IMR-90 (cell line): Measurements from ENCODE around the gene HOXC12. TPM values are rescaled to one million over a fixed set of nuclear protein-coding genes. Genes with fewer than 3 reads are reported as not detected.
A peak's percentile ranks its signal among the peaks of the same experiment; 100 is the strongest.

Experiments
- ATAC-seq: fragments of 200-7000 bp; cut with Tn5 transposase; 2 replicates; pipeline ENCODE4 v1.9.1; 2020; ENCODE audit warnings: low read depth, mild to moderate bottlenecking, moderate library complexity
- BruUV-seq: library from RNA; stranded (reverse); fragments of 400-500 nt; replicated peaks from 2 replicates; lab custom pipeline; 2021; lab: Mats Ljungman, UMichigan
- CTCF ChIA-PET: fragments of 300-600 bp; formaldehyde crosslinking; extraction: SDS; loops from one replicate; lab custom pipeline; 2021; ENCODE audit warnings: antibody characterized with exemption; lab: Yijun Ruan, JAX
- POLR2A ChIA-PET: fragments of 300-600 bp; sonication (Branson Sonifier 250); formaldehyde crosslinking; loops from one replicate; lab custom pipeline; 2022; ENCODE audit warnings: antibody characterized with exemption; ENCODE audit not compliant: unreplicated experiment; lab: Charles Lee
- DNase-seq: peaks from one replicate; pipeline ENCODE4 v3.0.0; 2013
- H2AFZ ChIP-seq: replicated peaks from 2 replicates; pipeline ENCODE3; 2013; ENCODE audit warnings: low read length, mild to moderate bottlenecking; ENCODE audit not compliant: poor library complexity
- H2AK5ac ChIP-seq: 2 replicates; pipeline ENCODE4 v1.6.1; 2013; ENCODE audit warnings: low read depth, low read length, inconsistent platforms
- H2AK9ac ChIP-seq: replicated peaks from 2 replicates; pipeline ENCODE3; 2013; ENCODE audit warnings: mild to moderate bottlenecking, low read depth, low read length, moderate library complexity; ENCODE audit not compliant: poor library complexity
- H2BK120ac ChIP-seq: 2 replicates; pipeline ENCODE4 v1.6.1; 2013; ENCODE audit warnings: low read depth, low read length, inconsistent platforms
- H2BK15ac ChIP-seq: 3 replicates; pipeline ENCODE4 v1.6.1; 2013; ENCODE audit warnings: low read depth, low read length, inconsistent platforms
- H2BK20ac ChIP-seq: 2 replicates; pipeline ENCODE4 v1.6.1; 2013; ENCODE audit warnings: low read depth, mild to moderate bottlenecking, inconsistent platforms, low read length, moderate library complexity
- H2BK5ac ChIP-seq: 2 replicates; pipeline ENCODE4 v1.6.1; 2013; ENCODE audit warnings: mild to moderate bottlenecking, low read depth, low read length, inconsistent platforms; ENCODE audit not compliant: poor library complexity, severe bottlenecking
- H3K14ac ChIP-seq: replicated peaks from 2 replicates; pipeline ENCODE4 v1.6.1; 2013; ENCODE audit warnings: low read depth, low read length, inconsistent platforms
- H3K18ac ChIP-seq: 2 replicates; pipeline ENCODE4 v1.6.1; 2013; ENCODE audit warnings: low read depth, low read length, control low read depth
- H3K23ac ChIP-seq: 2 replicates; pipeline ENCODE4 v1.6.1; 2013; ENCODE audit warnings: low read depth, low read length, inconsistent platforms
- H3K27ac ChIP-seq: 2 replicates; pipeline ENCODE4 v1.5.1; 2013; ENCODE audit warnings: mild to moderate bottlenecking, control low read depth, low read length; ENCODE audit not compliant: insufficient read depth
- H3K27me3 ChIP-seq: 2 replicates; pipeline ENCODE4 v1.6.1; 2013; ENCODE audit warnings: low read length; ENCODE audit not compliant: control insufficient read depth, insufficient read depth
- H3K36me3 ChIP-seq: 2 replicates; pipeline ENCODE4 v1.6.1; 2013; ENCODE audit warnings: low read length, mixed read lengths; ENCODE audit not compliant: control insufficient read depth, insufficient read depth
- H3K4ac ChIP-seq: 2 replicates; pipeline ENCODE4 v1.6.1; 2013; ENCODE audit warnings: low read depth, low read length, inconsistent platforms
- H3K4me1 ChIP-seq: 2 replicates; pipeline ENCODE4 v1.6.1; 2013; ENCODE audit warnings: low read length, mixed read lengths; ENCODE audit not compliant: control insufficient read depth, insufficient read depth
- H3K4me2 ChIP-seq: 2 replicates; pipeline ENCODE4 v1.6.1; 2013; ENCODE audit warnings: low read depth, mild to moderate bottlenecking, control low read depth, low read length, moderate library complexity
- H3K4me3 ChIP-seq: 2 replicates; pipeline ENCODE4 v1.5.1; 2013; ENCODE audit warnings: low read depth, mild to moderate bottlenecking, control low read depth, low read length, moderate library complexity; ENCODE audit not compliant: insufficient read depth
- H3K56ac ChIP-seq: 2 replicates; pipeline ENCODE4 v1.6.1; 2013; ENCODE audit warnings: low read length, inconsistent platforms; ENCODE audit not compliant: insufficient read depth; ENCODE audit errors: extremely low read depth
- H3K79me1 ChIP-seq, 2 experiments: 2 replicates each; pipeline ENCODE4 v1.6.1; 2013; ENCODE audit warnings: low read length in 2 of 2, inconsistent platforms in 1 of 2, low read depth in 1 of 2
- H3K9ac ChIP-seq: 2 replicates; pipeline ENCODE4 v1.6.1; 2013; ENCODE audit warnings: low read depth, low read length, control low read depth
- H3K9me1 ChIP-seq: 2 replicates; pipeline ENCODE4 v1.6.1; 2013; ENCODE audit warnings: low read length, inconsistent platforms; ENCODE audit not compliant: insufficient read depth
- H3K9me3 ChIP-seq: 2 replicates; pipeline ENCODE4 v1.6.1; 2013; ENCODE audit warnings: low read length; ENCODE audit not compliant: control insufficient read depth, insufficient read depth
- H4K20me1 ChIP-seq: 2 replicates; pipeline ENCODE4 v1.6.1; 2013; ENCODE audit warnings: low read length, inconsistent platforms; ENCODE audit not compliant: insufficient read depth
- H4K5ac ChIP-seq: 2 replicates; pipeline ENCODE4 v1.6.1; 2013; ENCODE audit warnings: mild to moderate bottlenecking, low read depth, low read length, control low read depth
- H4K8ac ChIP-seq, 2 experiments: 2 replicates each; pipeline ENCODE4 v1.6.1; 2013; ENCODE audit warnings: low read depth in 2 of 2, low read length in 2 of 2, control low read depth in 1 of 2, inconsistent platforms in 1 of 2
- H4K91ac ChIP-seq: 2 replicates; pipeline ENCODE4 v1.6.1; 2013; ENCODE audit warnings: low read depth, low read length, inconsistent platforms; ENCODE audit not compliant: insufficient read depth
- BHLHE40 ChIP-seq: fragments of 150-350 bp; IDR thresholded peaks from 2 replicates; pipeline ENCODE4 v1.6.1; 2016; ENCODE audit warnings: mild to moderate bottlenecking, low read depth, low read length
- CEBPB ChIP-seq: IDR thresholded peaks from 2 replicates; pipeline ENCODE4 v1.6.1; 2012; ENCODE audit warnings: low read depth, low read length, improper control_type of control experiment
- CHD1 ChIP-seq: IDR thresholded peaks from 2 replicates; pipeline ENCODE4 v1.6.1; 2012; ENCODE audit warnings: low read depth, low read length, improper control_type of control experiment
- FOS ChIP-seq: fragments of 150-350 bp; IDR thresholded peaks from 2 replicates; pipeline ENCODE4 v1.6.1; 2016; ENCODE audit warnings: low read depth, low read length
- MAFK ChIP-seq: IDR thresholded peaks from 2 replicates; pipeline ENCODE4 v1.6.1; 2012; ENCODE audit warnings: low read depth, low read length, improper control_type of control experiment
- MAZ ChIP-seq: IDR thresholded peaks from 2 replicates; pipeline ENCODE4 v1.6.1; 2012; ENCODE audit warnings: low read depth, mild to moderate bottlenecking, low read length, improper control_type of control experiment, moderate library complexity, borderline replicate concordance
- MXI1 ChIP-seq: IDR thresholded peaks from 2 replicates; pipeline ENCODE4 v1.6.1; 2012; ENCODE audit warnings: low read depth, mild to moderate bottlenecking, low read length, moderate library complexity, borderline replicate concordance
- NFE2L2 ChIP-seq: fragments of 150-350 bp; IDR thresholded peaks from 2 replicates; pipeline ENCODE4 v1.6.1; 2016; ENCODE audit warnings: low read depth, mild to moderate bottlenecking, low read length
- POLR2A ChIP-seq: IDR thresholded peaks from 2 replicates; pipeline ENCODE4 v1.6.1; 2012; ENCODE audit warnings: mild to moderate bottlenecking, low read depth, low read length
- RAD21 ChIP-seq: IDR thresholded peaks from 2 replicates; pipeline ENCODE4 v1.6.1; 2012; ENCODE audit warnings: low read length, improper control_type of control experiment
- RCOR1 ChIP-seq: IDR thresholded peaks from 2 replicates; pipeline ENCODE4 v1.6.1; 2012; ENCODE audit warnings: mild to moderate bottlenecking, low read length, improper control_type of control experiment; ENCODE audit not compliant: insufficient replicate concordance
- RFX5 ChIP-seq: IDR thresholded peaks from 2 replicates; pipeline ENCODE4 v1.8.0; 2012; ENCODE audit warnings: low read depth, mild to moderate bottlenecking, low read length, moderate library complexity
- SMC3 ChIP-seq: fragments of 150-350 bp; IDR thresholded peaks from 2 replicates; pipeline ENCODE4 v1.6.1; 2016; ENCODE audit warnings: low read depth, mild to moderate bottlenecking, antibody characterized with exemption, low read length, moderate library complexity
- WGBS, 2 experiments: methylation state at CpG; one replicate each; pipeline versions ENCODE4 v1.1.5 to v1.1.7; 2013; ENCODE audit warnings: missing lambda C conversion rate in 2 of 2; ENCODE audit not compliant: insufficient read length in 1 of 2; ENCODE audit errors: extremely low coverage in 2 of 2; 5-methylcytosine and 5-hydroxymethylcytosine counted together
- dilution Hi-C: fragments of 300-500 bp; cut with HindIII; formaldehyde crosslinking; loops from one replicate; pipeline ENCODE4 v1.14.3; 2018; ENCODE audit warnings: low sequenced_read_pairs; ENCODE audit not compliant: unreplicated experiment
- in situ Hi-C: fragments of 300-500 bp; cut with MboI; formaldehyde crosslinking; loops from 3 replicates; pipeline ENCODE4 v1.14.3; 2019; ENCODE audit warnings: low sequenced_read_pairs, inconsistent platforms, mixed read lengths
- intact Hi-C: fragments of 100-400 bp; cut with micrococcal nuclease; formaldehyde crosslinking; loops from 2 replicates; pipeline ENCODE4 v1.10.0; 2022
- polyA plus RNA-seq, 3 experiments: library from polyadenylated mRNA; depleted of rRNA; stranded (reverse); fragments of >200 nt; gene quantifications; 2 replicates each; pipeline ENCODE4 v1.2.3, GENCODE V29; 2012; ENCODE audit warnings: low replicate concordance in 1 of 3
- total RNA-seq: library from RNA; depleted of rRNA; stranded (reverse); fragments of >200 nt; gene quantifications from 2 replicates; pipeline ENCODE4 v1.2.3, GENCODE V29; 2012
- TF ChIP-seq, protein P1 (sequence below): fragments of 150-350 bp; IDR thresholded peaks from 2 replicates; pipeline ENCODE4 v1.6.1; 2017; ENCODE audit warnings: mild to moderate bottlenecking, antibody characterized with exemption, low read length, low read depth
- TF ChIP-seq, protein P2 (sequence below): conservative IDR thresholded peaks from 2 replicates; pipeline ENCODE4 v1.5.1; 2012; ENCODE audit warnings: mild to moderate bottlenecking, low read depth, low read length, improper control_type of control experiment

Gene HOXC12
- total and polyA plus RNA-seq, 2 of the 4 experiments (the other 2 are of a cell fraction) = not detected

DNA sequence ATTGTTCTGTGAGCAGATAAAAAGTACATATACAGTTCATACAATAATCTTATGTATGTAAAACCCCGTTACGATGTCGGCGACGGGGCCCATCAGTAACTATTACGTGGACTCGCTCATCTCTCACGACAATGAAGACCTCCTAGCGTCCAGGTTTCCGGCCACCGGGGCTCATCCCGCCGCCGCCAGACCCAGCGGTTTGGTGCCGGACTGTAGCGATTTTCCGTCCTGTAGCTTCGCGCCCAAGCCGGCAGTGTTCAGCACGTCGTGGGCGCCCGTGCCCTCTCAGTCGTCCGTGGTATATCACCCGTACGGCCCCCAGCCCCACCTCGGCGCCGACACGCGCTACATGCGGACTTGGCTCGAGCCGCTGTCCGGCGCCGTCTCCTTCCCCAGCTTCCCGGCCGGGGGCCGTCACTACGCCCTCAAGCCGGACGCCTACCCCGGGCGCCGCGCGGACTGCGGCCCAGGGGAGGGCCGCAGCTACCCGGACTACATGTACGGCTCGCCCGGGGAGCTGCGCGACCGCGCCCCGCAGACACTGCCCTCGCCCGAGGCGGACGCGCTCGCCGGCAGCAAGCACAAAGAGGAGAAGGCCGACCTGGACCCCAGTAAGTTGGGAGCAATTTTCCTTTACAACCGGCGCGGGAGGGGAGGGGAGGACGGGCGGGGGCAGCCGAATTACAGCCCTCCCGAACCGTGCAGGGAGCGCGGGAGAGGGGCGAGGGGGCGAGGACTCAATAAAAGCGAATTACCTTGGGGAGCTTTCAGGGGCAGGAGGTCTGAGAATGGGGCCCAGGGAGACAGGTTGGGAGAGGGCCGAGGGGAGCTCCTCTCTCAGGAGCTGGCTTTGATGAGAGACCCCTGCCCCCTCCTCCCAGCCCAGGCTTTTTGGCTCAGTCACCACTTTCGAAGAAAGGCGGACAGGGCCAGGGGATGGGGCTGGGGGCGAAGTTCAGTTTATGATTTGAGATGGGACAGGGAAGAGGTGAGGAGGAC, 45.7 kb downstream of the HOXC12 start, which contains the start of gene HOXC9:
HOXC9 (plus strand) TSS at position 46 of the 999 bp plus-strand sequence; CDS start at position 74, 28 bp downstream.
- Histone ChIP-seq H2BK5ac (no peak within 1 kb of the TSS), H4K8ac (no peak within 1 kb of the TSS), H3K79me1 (no peaks in the 10 kb centered on the region), H3K9me1 (no peaks in the 10 kb centered on the region), H2AK9ac (no peak within 1 kb of the TSS), H3K23ac (no peak within 1 kb of the TSS), H2BK120ac (no peak within 1 kb of the TSS), H3K27me3 (peaks cover 98% of the 10 kb centered on the region), H4K20me1 (no peaks in the 10 kb centered on the region), H3K9me3 (peaks cover 8% of the 10 kb centered on the region; the same call in 1 of the 2 replicates), H3K56ac (no peak within 1 kb of the TSS), H2AK5ac (no peak within 1 kb of the TSS), H2BK15ac (no peak within 1 kb of the TSS), H3K14ac (no peak within 1 kb of the TSS), H4K5ac (no peak within 1 kb of the TSS), H3K18ac (no peak within 1 kb of the TSS), H4K91ac (no peak within 1 kb of the TSS), H3K9ac (no peak within 1 kb of the TSS), H2BK20ac (no peak within 1 kb of the TSS), H3K4me1 (0 out of 2 replicates have a peak, but pooled peaks cover under 1% of the 10 kb centered on the region), H2AFZ (peak within 1 kb of the TSS; percentile 84), H3K4me3 (peak within 1 kb of the TSS; percentile 32), H3K4ac (no peak within 1 kb of the TSS), H3K36me3 (no peaks in the 10 kb centered on the region), H3K27ac (no peak within 1 kb of the TSS), H3K4me2 (peak within 1 kb of the TSS; percentile 95)
- 1% methylated on average over 44 of the region's 87 CpGs; no CpG with 5 or more reads in 1 of the 2 experiments for WGBS, 2 experiments
- dilution Hi-C loops (no loop called here), in situ Hi-C loops (no loop called here), intact Hi-C loops (loop anchor here (10.0 kb wide), 1 partner anchor 296 kb away; no protein-coding TSS in a partner anchor)
- BruUV-seq = no TSS peak
- ATAC-seq = peak; percentile 25; the same call in 1 of the 2 replicates
- DNase-seq = no peak
- ChIA-PET POLR2A (interaction anchor here (0.6 kb wide), 1 partner anchor 20 kb away, joined by 3 read pairs; no protein-coding TSS in a partner anchor), CTCF (interaction anchor here (1.1 to 1.9 kb wide), 4 partner anchors 13 to 208 kb away, joined by 3 to 9 read pairs (median 4); partner anchors contain the start of gene HOXC10)
- TF ChIP-seq MAFK (no peak), RCOR1 (no peak), BHLHE40 (no peak), SMC3 (no peak), CEBPB (no peak), CHD1 (no peak), NFE2L2 (no peak), RAD21 (no peak), MXI1 (no peak), MAZ (no peak), FOS (no peak), RFX5 (no peak), POLR2A (no peak)
- TF ChIP-seq, protein P1, sequence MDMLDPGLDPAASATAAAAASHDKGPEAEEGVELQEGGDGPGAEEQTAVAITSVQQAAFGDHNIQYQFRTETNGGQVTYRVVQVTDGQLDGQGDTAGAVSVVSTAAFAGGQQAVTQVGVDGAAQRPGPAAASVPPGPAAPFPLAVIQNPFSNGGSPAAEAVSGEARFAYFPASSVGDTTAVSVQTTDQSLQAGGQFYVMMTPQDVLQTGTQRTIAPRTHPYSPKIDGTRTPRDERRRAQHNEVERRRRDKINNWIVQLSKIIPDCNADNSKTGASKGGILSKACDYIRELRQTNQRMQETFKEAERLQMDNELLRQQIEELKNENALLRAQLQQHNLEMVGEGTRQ = no peak
- TF ChIP-seq, protein P2, sequence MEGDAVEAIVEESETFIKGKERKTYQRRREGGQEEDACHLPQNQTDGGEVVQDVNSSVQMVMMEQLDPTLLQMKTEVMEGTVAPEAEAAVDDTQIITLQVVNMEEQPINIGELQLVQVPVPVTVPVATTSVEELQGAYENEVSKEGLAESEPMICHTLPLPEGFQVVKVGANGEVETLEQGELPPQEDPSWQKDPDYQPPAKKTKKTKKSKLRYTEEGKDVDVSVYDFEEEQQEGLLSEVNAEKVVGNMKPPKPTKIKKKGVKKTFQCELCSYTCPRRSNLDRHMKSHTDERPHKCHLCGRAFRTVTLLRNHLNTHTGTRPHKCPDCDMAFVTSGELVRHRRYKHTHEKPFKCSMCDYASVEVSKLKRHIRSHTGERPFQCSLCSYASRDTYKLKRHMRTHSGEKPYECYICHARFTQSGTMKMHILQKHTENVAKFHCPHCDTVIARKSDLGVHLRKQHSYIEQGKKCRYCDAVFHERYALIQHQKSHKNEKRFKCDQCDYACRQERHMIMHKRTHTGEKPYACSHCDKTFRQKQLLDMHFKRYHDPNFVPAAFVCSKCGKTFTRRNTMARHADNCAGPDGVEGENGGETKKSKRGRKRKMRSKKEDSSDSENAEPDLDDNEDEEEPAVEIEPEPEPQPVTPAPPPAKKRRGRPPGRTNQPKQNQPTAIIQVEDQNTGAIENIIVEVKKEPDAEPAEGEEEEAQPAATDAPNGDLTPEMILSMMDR = no peak
